ENCODE measurements around the gene SERINC4. TPM values are rescaled to one million over a fixed set of nuclear protein-coding genes. Genes with fewer than 3 reads are reported as not detected.
A peak's percentile ranks its signal among the peaks of the same experiment; 100 is the strongest.
"Not testable (repeated sequence)": the region's sequence is repeated elsewhere in the genome, so short reads cannot be mapped to it uniquely, and the experiment has no call there.

Gene SERINC4
- total and polyA plus RNA-seq, 2 donors from 2014 or later: 0.13 to 0.47 TPM

DNA sequence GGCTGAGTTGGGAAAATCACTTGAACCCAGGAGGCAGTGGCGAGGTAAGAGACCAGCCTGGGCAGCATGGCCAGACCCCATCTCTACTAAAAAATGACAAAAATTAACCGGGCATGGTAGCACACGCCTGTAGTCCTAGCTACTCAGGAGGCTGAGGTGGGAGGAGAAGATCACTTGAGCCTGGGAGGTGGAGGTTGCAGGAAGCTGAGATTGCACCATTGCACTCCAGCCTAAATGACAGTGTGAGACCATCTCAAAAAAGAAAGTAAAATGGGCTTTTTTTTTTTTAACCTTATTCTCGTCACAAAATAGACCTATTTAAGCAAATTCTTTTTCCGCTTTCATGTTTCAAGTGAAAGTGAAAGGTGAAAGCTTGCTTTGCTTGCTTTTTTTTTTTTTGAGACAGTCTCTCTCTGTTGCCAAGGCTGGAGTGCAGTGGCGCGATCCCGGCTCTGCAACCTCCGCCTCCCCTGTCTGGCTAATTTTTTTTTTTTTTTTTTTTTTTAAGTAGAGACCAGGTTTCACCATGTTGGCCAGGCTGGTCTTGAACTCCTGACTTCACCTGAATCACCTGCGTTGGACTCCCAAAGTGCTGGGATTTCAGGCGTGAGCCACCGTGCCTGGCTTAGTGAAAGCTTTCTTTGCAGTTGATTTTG, 50.2 kb downstream of the SERINC4 start:
- H3K4me1 ChIP-seq (ENCODE audit: control insufficient read depth in 2 of 3, insufficient read depth in 2 of 3, low read depth in 1 of 3, low read length in 3 of 3): peaks cover 0 to 2% (median 0%) of the 10 kb centered on the region in 3 donors
- H3K9ac ChIP-seq (ENCODE audit: low read length in 3 of 3): no peak overlapping the region
- TF ChIP-seq, protein P1, sequence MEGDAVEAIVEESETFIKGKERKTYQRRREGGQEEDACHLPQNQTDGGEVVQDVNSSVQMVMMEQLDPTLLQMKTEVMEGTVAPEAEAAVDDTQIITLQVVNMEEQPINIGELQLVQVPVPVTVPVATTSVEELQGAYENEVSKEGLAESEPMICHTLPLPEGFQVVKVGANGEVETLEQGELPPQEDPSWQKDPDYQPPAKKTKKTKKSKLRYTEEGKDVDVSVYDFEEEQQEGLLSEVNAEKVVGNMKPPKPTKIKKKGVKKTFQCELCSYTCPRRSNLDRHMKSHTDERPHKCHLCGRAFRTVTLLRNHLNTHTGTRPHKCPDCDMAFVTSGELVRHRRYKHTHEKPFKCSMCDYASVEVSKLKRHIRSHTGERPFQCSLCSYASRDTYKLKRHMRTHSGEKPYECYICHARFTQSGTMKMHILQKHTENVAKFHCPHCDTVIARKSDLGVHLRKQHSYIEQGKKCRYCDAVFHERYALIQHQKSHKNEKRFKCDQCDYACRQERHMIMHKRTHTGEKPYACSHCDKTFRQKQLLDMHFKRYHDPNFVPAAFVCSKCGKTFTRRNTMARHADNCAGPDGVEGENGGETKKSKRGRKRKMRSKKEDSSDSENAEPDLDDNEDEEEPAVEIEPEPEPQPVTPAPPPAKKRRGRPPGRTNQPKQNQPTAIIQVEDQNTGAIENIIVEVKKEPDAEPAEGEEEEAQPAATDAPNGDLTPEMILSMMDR (IDR thresholded peaks at IDR 0.05; ENCODE audit: borderline replicate concordance, extremely low read depth, insufficient read depth): no peak
- intact Hi-C loops (cut with DNase I): no loop called here
- no peaks in the 10 kb centered on the region for H3K9me3 ChIP-seq (ENCODE audit: control insufficient read depth in 2 of 3, insufficient read depth in 1 of 3, low read length in 3 of 3)
- H3K36me3 ChIP-seq (ENCODE audit: control insufficient read depth in 2 of 3, insufficient read depth in 3 of 3, low read length in 3 of 3): peaks cover 0 to 9% (median 4%) of the 10 kb centered on the region in 3 donors
- no peaks in the 10 kb centered on the region for H3K27me3 ChIP-seq (ENCODE audit: control insufficient read depth, insufficient read depth, low read length)
- no peak overlapping the region for H3K27ac ChIP-seq (ENCODE audit: low read depth in 2 of 2, low read length in 2 of 2)
- FAIRE-seq (no peak), DNase-seq (no peak)
- H3K4me3 ChIP-seq (ENCODE audit: low read length in 3 of 3): peak overlapping the region in 2 of 3 donors; percentile 12 to 35

DNA sequence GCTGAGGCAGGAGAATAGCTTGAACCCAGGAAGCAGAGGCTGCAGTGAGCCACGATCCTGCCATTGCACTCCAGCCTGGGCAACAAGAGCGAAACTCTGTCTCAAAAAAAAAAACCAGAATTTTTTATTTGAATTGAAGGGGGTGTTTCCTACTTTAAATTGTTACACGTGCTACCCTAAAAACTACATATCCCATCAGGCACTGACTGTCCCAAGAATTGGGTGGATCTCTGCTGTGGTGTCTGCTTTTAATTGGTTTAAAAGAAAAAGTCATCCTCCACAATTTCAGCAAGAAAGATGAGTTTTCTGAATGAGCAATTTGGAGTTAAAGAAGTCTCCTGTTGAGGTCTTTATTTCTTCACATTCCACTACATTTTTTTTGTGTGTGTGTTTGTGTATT, 51.6 kb downstream of the SERINC4 start:
- Histone ChIP-seq H3K9me3 (ENCODE audit: control insufficient read depth in 2 of 3, insufficient read depth in 1 of 3, low read length in 3 of 3) (no peaks in the 10 kb centered on the region), H3K4me1 (ENCODE audit: control insufficient read depth in 2 of 3, insufficient read depth in 2 of 3, low read depth in 1 of 3, low read length in 3 of 3) (peaks cover 0 to 2% (median 0%) of the 10 kb centered on the region in 3 donors), H3K36me3 (ENCODE audit: control insufficient read depth in 2 of 3, insufficient read depth in 3 of 3, low read length in 3 of 3) (peaks cover 0 to 2% (median 0%) of the 10 kb centered on the region in 3 donors), H3K9ac (ENCODE audit: low read length in 3 of 3) (no peak overlapping the region), H3K4me3 (ENCODE audit: low read length in 3 of 3) (no peak overlapping the region), H3K27ac (ENCODE audit: low read depth in 2 of 2, low read length in 2 of 2) (no peak overlapping the region), H3K27me3 (ENCODE audit: control insufficient read depth, insufficient read depth, low read length) (no peaks in the 10 kb centered on the region)
- TF ChIP-seq, protein P1 (IDR thresholded peaks at IDR 0.05; ENCODE audit: borderline replicate concordance, extremely low read depth, insufficient read depth): no peak
- FAIRE-seq (no peak), DNase-seq (no peak)
- intact Hi-C loops (cut with DNase I): no loop called here

DNA sequence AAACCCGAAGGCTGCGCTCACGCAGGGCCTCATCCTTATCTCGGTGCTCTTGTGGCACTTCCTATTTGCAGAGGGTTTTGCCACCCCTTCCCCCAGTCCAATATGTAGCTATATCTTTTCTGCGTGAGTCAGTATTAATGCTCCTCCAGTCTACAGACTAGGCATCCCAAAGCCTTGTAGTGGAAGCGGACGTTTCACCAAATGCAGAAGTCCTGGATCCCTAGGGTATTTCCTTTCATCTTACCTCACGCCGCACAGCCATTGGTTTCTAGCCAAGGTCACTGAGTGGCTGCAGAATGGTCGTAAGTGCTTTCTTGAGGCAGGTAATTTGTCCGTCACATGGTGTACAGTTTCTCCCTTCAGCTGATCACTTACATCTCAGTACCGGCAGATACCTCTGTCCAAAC, 53.1 kb downstream of the SERINC4 start:
- Histone ChIP-seq H3K27ac (ENCODE audit: low read depth in 2 of 2, low read length in 2 of 2) (peak overlapping the region; percentile 92 to 94), H3K9ac (ENCODE audit: low read length in 3 of 3) (peak overlapping the region; percentile 48 to 77 (median 70)), H3K4me3 (ENCODE audit: low read length in 3 of 3) (peak overlapping the region; percentile 61 to 90 (median 82))
- FAIRE-seq; H3K9me3 ChIP-seq (ENCODE audit: control insufficient read depth in 2 of 3, insufficient read depth in 1 of 3, low read length in 3 of 3); H3K27me3 ChIP-seq (ENCODE audit: control insufficient read depth, insufficient read depth, low read length); intact Hi-C loops (cut with DNase I); H3K4me1 ChIP-seq (ENCODE audit: control insufficient read depth in 2 of 3, insufficient read depth in 2 of 3, low read depth in 1 of 3, low read length in 3 of 3); H3K36me3 ChIP-seq (ENCODE audit: control insufficient read depth in 2 of 3, insufficient read depth in 3 of 3, low read length in 3 of 3): not testable (repeated sequence)
- DNase-seq: peak in 3 of 5 donors; percentile 39 to 65 (median 58)

DNA sequence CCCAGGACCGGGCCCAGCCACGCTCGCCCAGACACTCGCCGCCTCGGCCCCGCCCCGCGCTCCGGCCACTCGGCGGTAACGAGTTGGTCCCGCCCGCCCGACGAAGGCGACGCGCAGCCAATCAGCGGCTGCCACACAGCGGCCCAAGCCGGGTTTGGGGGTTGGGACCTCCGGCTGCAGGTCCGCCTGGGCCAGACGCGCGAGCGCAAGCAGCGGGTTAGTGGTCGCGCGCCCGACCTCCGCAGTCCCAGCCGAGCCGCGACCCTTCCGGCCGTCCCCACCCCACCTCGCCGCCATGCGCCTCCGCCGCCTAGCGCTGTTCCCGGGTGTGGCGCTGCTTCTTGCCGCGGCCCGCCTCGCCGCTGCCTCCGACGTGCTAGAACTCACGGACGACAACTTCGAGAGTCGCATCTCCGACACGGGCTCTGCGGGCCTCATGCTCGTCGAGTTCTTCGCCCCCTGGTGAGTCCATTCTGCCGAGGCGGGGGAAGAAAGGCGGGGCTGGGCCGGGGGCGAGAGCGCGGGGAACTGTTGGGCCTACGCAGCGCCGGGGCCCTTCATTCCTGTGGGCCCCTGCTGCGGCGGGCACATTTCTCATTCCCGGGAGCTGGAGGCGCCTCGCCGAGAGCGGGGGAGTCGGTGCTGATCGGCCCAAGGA, 53.6 kb downstream of the SERINC4 start, which contains the start of gene PDIA3:
Gene PDIA3, plus strand, starts transcription at position 194 of the 658 bp plus-strand sequence. Its CDS starts 102 bp downstream, at position 296.
- FAIRE-seq; H3K27me3 ChIP-seq (ENCODE audit: control insufficient read depth, insufficient read depth, low read length); intact Hi-C loops (cut with DNase I); H3K4me1 ChIP-seq (ENCODE audit: control insufficient read depth in 2 of 3, insufficient read depth in 2 of 3, low read depth in 1 of 3, low read length in 3 of 3); H3K9me3 ChIP-seq (ENCODE audit: control insufficient read depth in 2 of 3, insufficient read depth in 1 of 3, low read length in 3 of 3); H3K36me3 ChIP-seq (ENCODE audit: control insufficient read depth in 2 of 3, insufficient read depth in 3 of 3, low read length in 3 of 3): not testable (repeated sequence)
- Histone ChIP-seq H3K9ac (ENCODE audit: low read length in 3 of 3) (peak within 1 kb of the TSS; percentile 48 to 77 (median 70)), H3K4me3 (ENCODE audit: low read length in 3 of 3) (peak within 1 kb of the TSS; percentile 61 to 90 (median 82)), H3K27ac (ENCODE audit: low read depth in 2 of 2, low read length in 2 of 2) (peak within 1 kb of the TSS; percentile 92 to 94)
- DNase-seq: peak; percentile 95 to 98 (median 96)

Small RNAs within 50 kb of the gene (microRNA-seq; reads per million reads assigned to microRNA genes)
- not detected for gene MIR1282

Other genes starting within 250 kb of the SERINC4 start
- 64.6 TPM for gene PPIP5K1, start 210.0 kb downstream of the SERINC4 start, total RNA-seq
- gene PPIP5K1, start 210.0 kb downstream of the SERINC4 start, polyA plus RNA-seq (ENCODE audit: insufficient read depth, low read depth, low replicate concordance): 7.7 TPM
- gene CKMT1B, start 206.2 kb downstream of the SERINC4 start, total RNA-seq: 14.5 TPM
- gene CKMT1B, start 206.2 kb downstream of the SERINC4 start, polyA plus RNA-seq (ENCODE audit: insufficient read depth, low read depth, low replicate concordance): 9.2 TPM
- 0.19 TPM for gene STRC, start 181.4 kb downstream of the SERINC4 start, total RNA-seq
- 0.22 TPM for gene STRC, start 181.4 kb downstream of the SERINC4 start, polyA plus RNA-seq (ENCODE audit: insufficient read depth, low read depth, low replicate concordance)
- gene CATSPER2, start 151.4 kb downstream of the SERINC4 start, total RNA-seq: 6.5 TPM
- gene CATSPER2, start 151.4 kb downstream of the SERINC4 start, polyA plus RNA-seq (ENCODE audit: insufficient read depth, low read depth, low replicate concordance): 1.9 TPM
- gene CKMT1A, start 106.4 kb downstream of the SERINC4 start, total RNA-seq: 15.1 TPM
- gene CKMT1A, start 106.4 kb downstream of the SERINC4 start, polyA plus RNA-seq (ENCODE audit: insufficient read depth, low read depth, low replicate concordance): 19.9 TPM
- 404 TPM for gene PDIA3, start 53.8 kb downstream of the SERINC4 start, total RNA-seq
- 414 TPM for gene PDIA3, start 53.8 kb downstream of the SERINC4 start, polyA plus RNA-seq (ENCODE audit: insufficient read depth, low read depth, low replicate concordance)
- gene ELL3, start 23.3 kb downstream of the SERINC4 start, total RNA-seq: 2.5 TPM
- gene ELL3, start 23.3 kb downstream of the SERINC4 start, polyA plus RNA-seq (ENCODE audit: insufficient read depth, low read depth, low replicate concordance): 2.7 TPM
- 788 TPM for gene SERF2, start 7.9 kb downstream of the SERINC4 start, total RNA-seq
- 2,452 TPM for gene SERF2, start 7.9 kb downstream of the SERINC4 start, polyA plus RNA-seq (ENCODE audit: insufficient read depth, low read depth, low replicate concordance)
- gene HYPK, start 379 bp upstream of the SERINC4 start, total RNA-seq: 10.2 TPM
- gene HYPK, start 379 bp upstream of the SERINC4 start, polyA plus RNA-seq (ENCODE audit: insufficient read depth, low read depth, low replicate concordance): 7.7 TPM
- gene MFAP1, start 24.5 kb upstream of the SERINC4 start, total RNA-seq: 25.3 TPM
- gene MFAP1, start 24.5 kb upstream of the SERINC4 start, polyA plus RNA-seq (ENCODE audit: insufficient read depth, low read depth, low replicate concordance): 28.1 TPM
- gene WDR76, start 26.8 kb upstream of the SERINC4 start, total RNA-seq: 4.8 TPM
- gene WDR76, start 26.8 kb upstream of the SERINC4 start, polyA plus RNA-seq (ENCODE audit: insufficient read depth, low read depth, low replicate concordance): 0.73 TPM